Activated naive CD4-positive, alpha-beta T cell treated with anti-CD3 and anti-CD28 coated beads, Interleukin-2, amount 50 U/mL, for 24 hours (primary cell): ENCODE data around the gene NPBWR2.

Experiments
- H3K27ac Mint-ChIP-seq: one replicate; pipeline ENCODE4 v1.8.0; 2021; ENCODE audit warnings: mild to moderate bottlenecking, mixed read lengths
- H3K27me3 Mint-ChIP-seq: one replicate; pipeline ENCODE4 v1.8.0; 2021; ENCODE audit warnings: mixed read lengths
- H3K36me3 Mint-ChIP-seq: one replicate; pipeline ENCODE4 v1.8.0; 2021; ENCODE audit warnings: mixed read lengths
- H3K4me1 Mint-ChIP-seq: one replicate; pipeline ENCODE4 v1.8.0; 2021; ENCODE audit warnings: mixed read lengths
- H3K4me3 Mint-ChIP-seq: one replicate; pipeline ENCODE4 v1.8.0; 2021; ENCODE audit warnings: mild to moderate bottlenecking, mixed read lengths
- H3K9me3 Mint-ChIP-seq: one replicate; pipeline ENCODE4 v1.8.0; 2021; ENCODE audit warnings: mixed read lengths

The NPBWR2 gene

DNA sequence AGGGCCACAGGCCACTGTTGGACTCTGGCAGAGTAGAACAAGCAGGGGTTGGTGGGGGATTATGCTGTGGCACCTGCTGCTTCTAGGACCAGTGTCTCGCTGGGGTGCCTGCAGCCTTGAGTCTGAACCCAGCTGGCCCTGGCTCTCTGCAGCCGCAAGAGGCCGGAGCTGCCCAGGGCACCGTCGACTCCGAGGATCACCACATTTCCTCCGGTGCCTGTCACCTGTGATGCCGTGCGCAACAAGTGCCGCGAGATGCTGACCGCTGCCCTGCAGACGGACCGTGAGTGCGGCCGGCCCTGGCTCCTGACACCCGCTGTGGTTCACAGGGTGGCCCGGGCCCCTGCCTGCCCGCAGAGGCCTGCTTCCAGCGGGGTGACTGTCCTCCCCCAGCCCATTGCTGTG lies 38.2 kb downstream of the NPBWR2 start:
- Mint-ChIP-seq H3K36me3 (no peaks in the 10 kb centered on the region), H3K4me3 (no peak overlapping the region), H3K9me3 (no peaks in the 10 kb centered on the region), H3K27ac (no peak overlapping the region), H3K4me1 (peaks cover 29% of the 10 kb centered on the region), H3K27me3 (no peaks in the 10 kb centered on the region)

DNA sequence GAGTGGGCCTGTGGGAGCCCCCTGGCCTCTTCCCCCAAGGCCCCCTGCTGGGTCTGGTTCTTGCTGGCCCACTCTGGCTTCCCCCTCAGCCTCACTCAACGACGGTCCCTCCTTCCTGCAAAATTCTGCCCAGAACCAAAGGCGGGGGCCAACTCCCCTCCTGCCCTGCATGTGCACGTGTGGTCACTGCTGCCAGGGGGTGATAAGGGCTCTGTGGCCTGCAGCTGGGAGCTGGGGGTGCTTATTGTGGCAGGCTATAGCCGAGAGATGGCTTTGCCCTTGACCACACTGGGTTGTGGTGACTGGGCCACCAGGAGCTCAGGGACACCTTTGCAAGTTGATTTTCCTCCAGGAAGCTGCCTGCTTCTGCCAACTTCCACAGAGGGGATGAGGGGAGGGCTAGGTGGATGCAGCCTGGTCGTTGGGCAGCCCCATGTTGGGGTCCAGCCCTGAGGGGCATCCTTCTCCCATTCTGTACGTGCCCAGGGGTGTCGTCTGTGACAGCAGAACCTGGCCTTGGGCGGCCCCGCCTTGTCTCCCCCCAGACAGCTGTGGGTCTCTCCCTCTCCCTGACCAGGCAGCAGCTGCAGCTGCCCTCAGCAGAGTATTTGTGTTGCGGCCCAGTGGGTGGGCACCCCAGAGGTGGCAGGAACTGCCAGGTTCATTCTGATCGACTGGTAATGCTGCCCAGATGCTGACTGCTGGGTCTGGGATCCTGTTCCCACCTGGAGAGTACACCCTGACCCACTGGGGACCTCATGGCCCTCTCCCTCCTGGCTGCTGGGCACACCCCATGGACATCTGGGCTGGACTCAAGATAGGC lies 38.8 kb downstream of the NPBWR2 start:
- no peak overlapping the region for H3K4me3 Mint-ChIP-seq
- H3K4me1 Mint-ChIP-seq: peaks cover 35% of the 10 kb centered on the region
- H3K27ac Mint-ChIP-seq: no peak overlapping the region
- no peaks in the 10 kb centered on the region for H3K36me3 Mint-ChIP-seq
- no peaks in the 10 kb centered on the region for H3K9me3 Mint-ChIP-seq
- H3K27me3 Mint-ChIP-seq: no peaks in the 10 kb centered on the region

GRCh38 chr20:64067733-64068307 lies 39.5 kb downstream of the NPBWR2 start:
- H3K4me1 Mint-ChIP-seq: peaks cover 36% of the 10 kb centered on the region
- no peak overlapping the region for H3K27ac Mint-ChIP-seq
- no peak overlapping the region for H3K4me3 Mint-ChIP-seq
- H3K36me3 Mint-ChIP-seq: no peaks in the 10 kb centered on the region
- no peaks in the 10 kb centered on the region for H3K9me3 Mint-ChIP-seq
- H3K27me3 Mint-ChIP-seq: no peaks in the 10 kb centered on the region

- Mint-ChIP-seq H3K27ac (no peak overlapping the region), H3K4me3 (no peak overlapping the region), H3K4me1 (peaks cover 36% of the 10 kb centered on the region), H3K9me3 (no peaks in the 10 kb centered on the region), H3K27me3 (no peaks in the 10 kb centered on the region), H3K36me3 (no peaks in the 10 kb centered on the region)
Measured at GRCh38 chr20:64067005-64067632, 40.2 kb downstream of the NPBWR2 start.

DNA sequence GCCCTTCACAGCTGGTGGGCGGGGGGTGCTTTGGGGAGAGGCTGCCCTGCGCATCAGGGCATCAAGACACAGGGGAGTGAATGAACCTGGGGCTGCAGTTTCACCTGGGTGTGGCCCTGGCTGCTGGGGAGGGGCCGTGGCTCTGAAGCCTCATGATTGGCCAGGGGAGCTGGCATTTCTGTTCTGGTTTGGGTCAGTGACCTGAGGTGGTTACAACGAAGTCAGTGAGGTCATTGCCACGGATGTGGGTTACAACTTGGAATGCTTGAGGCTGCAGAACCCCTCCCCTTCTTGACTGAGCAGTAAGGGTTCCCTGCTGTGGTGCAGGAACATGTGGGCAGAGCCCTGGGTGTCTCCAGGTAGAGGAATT lies 41.4 kb downstream of the NPBWR2 start:
- Mint-ChIP-seq H3K27ac (peak overlapping the region; percentile 30), H3K9me3 (no peaks in the 10 kb centered on the region), H3K36me3 (no peaks in the 10 kb centered on the region), H3K27me3 (no peaks in the 10 kb centered on the region), H3K4me1 (peaks cover 36% of the 10 kb centered on the region), H3K4me3 (peak overlapping the region; percentile 19)

GRCh38 chr20:64065062-64065973 lies 42.0 kb downstream of the NPBWR2 start:
- Mint-ChIP-seq H3K27me3 (no peaks in the 10 kb centered on the region), H3K36me3 (no peaks in the 10 kb centered on the region), H3K4me1 (peaks cover 36% of the 10 kb centered on the region), H3K27ac (peak overlapping the region; percentile 17), H3K9me3 (no peaks in the 10 kb centered on the region), H3K4me3 (no peak overlapping the region)

DNA sequence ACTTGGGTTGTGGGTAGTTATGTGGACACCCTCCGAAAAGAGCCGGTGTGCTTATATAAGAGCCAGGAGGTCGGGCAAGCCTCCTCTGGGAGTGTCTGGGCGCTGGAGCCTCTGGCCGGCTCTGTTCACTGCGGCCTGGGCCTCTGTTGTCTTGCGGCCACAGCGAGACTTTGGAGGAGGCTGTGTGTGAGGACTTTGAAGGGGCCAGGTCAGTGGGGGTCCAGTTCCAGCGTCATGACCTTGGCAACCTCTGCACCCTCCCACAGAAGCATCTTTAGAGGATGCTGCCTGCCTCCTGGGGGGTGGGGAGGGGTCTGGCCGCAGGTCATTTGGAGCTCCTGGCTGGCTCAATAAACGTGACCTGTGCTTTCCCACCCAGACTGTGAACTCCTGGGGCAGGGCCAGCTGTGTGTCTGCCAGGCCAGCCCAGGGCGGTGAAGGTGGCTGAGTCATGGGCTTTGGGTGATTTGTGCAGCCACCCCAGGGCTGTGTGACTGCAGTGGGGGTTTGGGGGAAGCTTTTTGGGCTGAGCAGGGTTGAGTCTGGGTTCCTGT lies 43.1 kb downstream of the NPBWR2 start:
- Mint-ChIP-seq H3K4me1 (peaks cover 36% of the 10 kb centered on the region), H3K27ac (peak overlapping the region; percentile 94), H3K9me3 (no peaks in the 10 kb centered on the region), H3K27me3 (no peaks in the 10 kb centered on the region), H3K4me3 (peak overlapping the region; percentile 90), H3K36me3 (no peaks in the 10 kb centered on the region)

DNA sequence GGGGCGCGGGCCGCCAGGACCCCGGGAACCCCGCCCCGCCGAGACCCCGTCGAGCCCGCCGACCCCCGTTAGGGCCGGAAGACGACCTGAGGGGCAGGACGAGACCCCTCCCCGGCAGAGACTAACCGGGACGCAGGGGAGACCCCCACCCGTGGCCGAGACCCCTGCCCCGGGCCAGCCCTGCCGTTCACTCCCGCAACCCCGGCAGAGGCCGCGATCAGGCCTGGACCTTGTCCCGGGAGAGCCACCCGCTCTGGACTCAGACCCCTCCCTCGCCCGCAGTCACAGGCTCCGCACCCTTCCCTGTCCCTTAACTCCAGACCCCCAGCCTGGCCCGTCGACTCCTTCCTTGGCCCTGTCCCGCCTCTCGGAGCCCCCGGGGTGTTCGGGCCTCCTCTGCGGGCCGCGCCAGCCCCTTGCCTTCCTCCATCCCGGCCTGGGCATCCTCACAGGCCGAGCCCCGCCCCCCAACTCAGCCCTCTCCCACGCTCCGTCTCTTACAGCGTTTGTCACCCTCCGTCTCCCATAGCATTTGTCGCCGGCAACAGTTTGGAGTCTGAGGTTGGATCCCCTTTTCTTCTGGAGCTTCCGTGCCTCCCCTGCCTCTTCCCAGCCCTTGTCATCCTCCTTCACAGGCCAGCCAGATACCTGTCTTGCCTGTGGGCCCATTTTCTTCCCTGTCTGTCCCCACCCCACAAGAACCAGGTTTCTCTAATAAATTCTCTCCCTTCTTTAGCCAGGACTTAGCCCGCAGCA lies 43.8 kb downstream of the NPBWR2 start:
- Mint-ChIP-seq H3K27me3 (no peaks in the 10 kb centered on the region), H3K27ac (peak overlapping the region; percentile 94), H3K4me1 (peaks cover 38% of the 10 kb centered on the region), H3K36me3 (no peaks in the 10 kb centered on the region), H3K4me3 (peak overlapping the region; percentile 90), H3K9me3 (no peaks in the 10 kb centered on the region)

- H3K4me3 Mint-ChIP-seq: peak within 1 kb of the TSS; percentile 90
- peaks cover 45% of the 10 kb centered on the region for H3K4me1 Mint-ChIP-seq
- no peaks in the 10 kb centered on the region for H3K27me3 Mint-ChIP-seq
- peak within 1 kb of the TSS; percentile 94 for H3K27ac Mint-ChIP-seq
- H3K9me3 Mint-ChIP-seq: no peaks in the 10 kb centered on the region
- H3K36me3 Mint-ChIP-seq: no peaks in the 10 kb centered on the region
Measured at GRCh38 chr20:64062596-64063388, 44.6 kb downstream of the NPBWR2 start, which contains the start of gene TCEA2. Gene TCEA2, plus strand, starts transcription at chr20:64063198. Its CDS starts 115 bp downstream, at chr20:64063313.

DNA sequence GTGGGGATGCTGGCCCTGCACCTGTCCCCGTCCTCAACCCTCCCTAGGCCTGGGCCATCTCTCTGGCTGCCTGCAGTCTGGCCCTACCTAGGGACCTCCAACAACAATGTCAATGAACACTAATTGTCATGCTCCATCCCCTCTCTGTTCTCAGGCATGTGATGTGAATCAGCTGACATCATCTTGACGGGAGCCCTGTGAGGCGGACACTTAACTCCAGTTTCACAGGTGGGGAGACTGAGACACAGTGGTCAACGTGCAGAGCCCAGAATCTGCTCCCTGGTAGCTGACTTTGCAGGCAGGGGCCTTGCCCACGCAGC lies 45.1 kb downstream of the NPBWR2 start:
- Mint-ChIP-seq H3K4me1 (peaks cover 47% of the 10 kb centered on the region), H3K4me3 (no peak overlapping the region), H3K27ac (peak overlapping the region; percentile 23), H3K9me3 (no peaks in the 10 kb centered on the region), H3K36me3 (no peaks in the 10 kb centered on the region), H3K27me3 (no peaks in the 10 kb centered on the region)

- Mint-ChIP-seq H3K36me3 (no peaks in the 10 kb centered on the region), H3K27me3 (peaks cover 1% of the 10 kb centered on the region), H3K9me3 (no peaks in the 10 kb centered on the region), H3K4me1 (peaks cover 17% of the 10 kb centered on the region), H3K4me3 (peak overlapping the region; percentile 15), H3K27ac (no peak overlapping the region)
Measured at GRCh38 chr20:64058536-64058935, 48.8 kb downstream of the NPBWR2 start.

DNA sequence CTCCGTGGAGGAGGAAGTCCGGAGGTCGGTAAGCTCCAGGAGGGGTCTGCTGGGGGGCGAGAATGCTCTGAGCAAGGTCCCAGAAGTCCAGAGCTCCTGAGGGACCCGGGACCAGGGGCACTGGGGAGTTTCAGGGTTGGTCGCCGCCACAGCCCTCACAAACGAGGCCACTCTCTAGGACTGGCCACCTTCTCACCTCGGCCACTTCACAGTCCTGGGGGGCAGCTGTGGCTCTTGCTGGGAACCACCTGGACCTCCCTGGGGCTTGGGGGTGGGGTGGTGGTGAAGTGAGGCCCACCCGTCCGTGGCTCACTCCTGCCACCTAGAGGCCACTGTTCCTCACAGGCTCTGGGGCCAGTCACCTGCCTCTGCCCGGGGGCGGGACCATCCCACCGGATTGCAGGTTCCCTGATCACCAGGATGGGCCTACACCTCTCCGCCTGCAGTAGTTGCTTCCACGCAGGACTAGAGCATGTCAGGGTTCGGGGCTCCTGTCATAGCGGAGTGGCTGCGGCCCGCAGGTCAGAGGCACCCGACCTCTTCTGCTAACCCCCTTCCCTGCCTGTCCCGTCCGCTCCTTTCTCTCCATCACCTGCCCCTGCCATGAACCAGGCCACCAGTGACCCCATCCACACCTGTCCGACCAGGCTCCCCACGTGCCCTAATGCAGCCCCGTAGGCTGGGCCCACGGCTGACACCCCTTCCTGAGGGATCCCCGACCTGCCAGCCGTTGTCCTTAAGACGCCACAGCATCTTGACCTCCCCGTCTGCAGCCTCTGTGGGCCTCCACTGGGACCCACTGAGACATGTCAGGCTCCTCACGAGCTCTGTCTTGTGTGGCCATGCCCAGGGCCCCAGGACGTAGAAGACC lies 49.5 kb downstream of the NPBWR2 start:
- Mint-ChIP-seq H3K4me3 (peak overlapping the region; percentile 64), H3K27ac (no peak overlapping the region), H3K36me3 (no peaks in the 10 kb centered on the region), H3K27me3 (peaks cover 4% of the 10 kb centered on the region), H3K4me1 (peaks cover 16% of the 10 kb centered on the region), H3K9me3 (no peaks in the 10 kb centered on the region)

DNA sequence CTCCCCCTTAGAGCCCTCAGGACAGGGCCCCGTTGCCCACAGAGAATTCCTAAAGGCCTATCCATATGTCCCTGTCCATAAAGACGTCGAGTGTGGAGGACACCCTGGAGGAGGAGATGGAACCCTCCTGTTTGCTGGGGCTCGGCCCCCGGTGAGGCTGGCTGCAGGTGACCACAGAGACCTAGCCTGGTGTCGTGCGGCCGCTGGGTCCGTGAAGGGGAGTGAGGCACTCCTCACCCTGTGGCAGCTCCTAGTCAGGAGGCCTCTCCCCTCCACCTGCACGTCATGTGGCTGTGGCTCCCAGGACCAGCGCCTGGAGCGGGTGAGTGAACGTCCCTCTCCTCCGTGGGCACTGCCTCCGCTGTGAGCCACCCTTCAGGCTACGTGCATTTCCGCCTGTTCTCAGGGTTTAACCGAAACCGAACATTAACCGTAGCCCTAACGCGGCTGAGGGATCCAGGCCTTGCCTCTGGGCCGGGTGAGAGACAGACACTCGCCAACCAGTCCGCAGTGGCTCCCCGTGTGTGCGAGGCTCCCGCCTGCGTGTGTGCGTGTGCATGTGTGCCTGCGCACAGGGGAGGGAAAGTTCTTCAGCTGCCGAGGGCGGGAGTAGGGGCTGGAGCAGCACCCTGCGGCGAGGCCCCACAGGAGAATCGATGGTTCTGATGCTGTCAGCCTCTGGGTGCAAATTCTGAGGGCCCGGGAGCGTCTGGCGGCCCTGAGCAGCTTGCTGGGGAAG lies 50.3 kb downstream of the NPBWR2 start:
- H3K4me1 Mint-ChIP-seq: peaks cover 16% of the 10 kb centered on the region
- H3K36me3 Mint-ChIP-seq: no peaks in the 10 kb centered on the region
- H3K9me3 Mint-ChIP-seq: no peaks in the 10 kb centered on the region
- H3K27ac Mint-ChIP-seq: no peak overlapping the region
- H3K4me3 Mint-ChIP-seq: peak overlapping the region; percentile 64
- peaks cover 4% of the 10 kb centered on the region for H3K27me3 Mint-ChIP-seq
